HG02623 (cell line): ENCODE results near the gene DTNB.
"Not testable (repeated sequence)": the region's sequence is repeated elsewhere in the genome, so short reads cannot be mapped to it uniquely, and the experiment has no call there.

Experiments
- ATAC-seq: cut with Tn5 transposase; IDR thresholded peaks from one replicate; pipeline ENCODE4 v1.9.1; 2021; ENCODE audit warnings: moderate library complexity; ENCODE audit not compliant: unreplicated experiment

DTNB gene

GRCh38 chr2:25633801-25634200 lies 39.6 kb downstream of the DTNB start:
- ATAC-seq = not testable (repeated sequence)

GRCh38 chr2:25632396-25632795 lies 41.0 kb downstream of the DTNB start:
- no peak for ATAC-seq

GRCh38 chr2:25624635-25625034 lies 48.7 kb downstream of the DTNB start:
- no peak for ATAC-seq

GRCh38 chr2:25623361-25623760 lies 50.0 kb downstream of the DTNB start:
- no peak for ATAC-seq

- no peak for ATAC-seq
Observed at GRCh38 chr2:25620711-25621110, 52.7 kb downstream of the DTNB start.

GRCh38 chr2:25620077-25620476 lies 53.3 kb downstream of the DTNB start:
- no peak for ATAC-seq

- no peak for ATAC-seq
Observed at GRCh38 chr2:25619185-25619584, 54.2 kb downstream of the DTNB start.

GRCh38 chr2:25618676-25619075 lies 54.7 kb downstream of the DTNB start:
- no peak for ATAC-seq

- ATAC-seq = no peak
Observed at GRCh38 chr2:25617948-25618646, 55.3 kb downstream of the DTNB start.

- no peak for ATAC-seq
Observed at GRCh38 chr2:25615920-25616319, 57.5 kb downstream of the DTNB start.

- no peak for ATAC-seq
Observed at GRCh38 chr2:25615386-25615785, 58.0 kb downstream of the DTNB start.

GRCh38 chr2:25614711-25615110 lies 58.7 kb downstream of the DTNB start:
- no peak for ATAC-seq

GRCh38 chr2:25608718-25609117 lies 64.7 kb downstream of the DTNB start:
- ATAC-seq = no peak

GRCh38 chr2:25606892-25607291 lies 66.5 kb downstream of the DTNB start:
- no peak for ATAC-seq

- no peak for ATAC-seq
Observed at GRCh38 chr2:25602333-25602723, 71.0 kb downstream of the DTNB start.

GRCh38 chr2:25601711-25602332 lies 71.6 kb downstream of the DTNB start:
- ATAC-seq = not testable (repeated sequence)

- ATAC-seq = no peak
Observed at GRCh38 chr2:25598911-25599310, 74.5 kb downstream of the DTNB start.

GRCh38 chr2:25598332-25598731 lies 75.0 kb downstream of the DTNB start:
- ATAC-seq = no peak

GRCh38 chr2:25597881-25598280 lies 75.5 kb downstream of the DTNB start:
- no peak for ATAC-seq

- no peak for ATAC-seq
Observed at GRCh38 chr2:25596516-25597244, 76.7 kb downstream of the DTNB start.

- no peak for ATAC-seq
Observed at GRCh38 chr2:25595393-25595792, 78.0 kb downstream of the DTNB start.

GRCh38 chr2:25594991-25595390 lies 78.4 kb downstream of the DTNB start:
- ATAC-seq = no peak
